CD4-positive, alpha-beta T cell (primary cell): ENCODE results near the gene RNF220. TPM values are rescaled to one million over a fixed set of nuclear protein-coding genes. Genes with fewer than 3 reads are reported as not detected.
A peak's percentile ranks its signal among the peaks of the same experiment; 100 is the strongest.

Source experiments
- ATAC-seq: fragments of 200-7000 bp; cut with Tn5 transposase; one replicate; pipeline ENCODE4 v1.10.0; 2022; ENCODE audit warnings: mild to moderate bottlenecking; ENCODE audit not compliant: poor library complexity
- CTCF ChIA-PET: fragments of 350-600 bp; sonication (Branson Sonifier 250); formaldehyde crosslinking; loops from one replicate; lab custom pipeline; 2021; ENCODE audit warnings: antibody characterized with exemption, inconsistent platforms; lab: Charles Lee
- POLR2A ChIA-PET: fragments of 350-600 bp; sonication (Branson Sonifier 250); formaldehyde crosslinking; loops from one replicate; lab custom pipeline; 2021; ENCODE audit warnings: antibody characterized with exemption, inconsistent platforms; lab: Charles Lee
- DNase-seq, 14 experiments: peaks; one replicate each; pipeline ENCODE4 v3.0.0-alpha.2; 2013 to 2020; ENCODE audit warnings: mixed read lengths in 2 of 14
- H3K27ac ChIP-seq, 2 donors: one replicate each; pipeline versions ENCODE4 v1.5.1 to v1.7.0; 2013; ENCODE audit warnings: low read length in 2 of 2, low read depth in 1 of 2, mild to moderate bottlenecking in 1 of 2
- H3K27me3 ChIP-seq, 2 experiments: 1 replicate in 1 of 2; 2 replicates in 1 of 2; pipeline versions ENCODE4 v1.6.1 to v1.7.0; 2013; ENCODE audit warnings: low read length in 2 of 2, control low read depth in 1 of 2, mild to moderate bottlenecking in 1 of 2, moderate library complexity in 1 of 2; ENCODE audit not compliant: insufficient read depth in 2 of 2, control insufficient read depth in 1 of 2
- H3K36me3 ChIP-seq: one replicate; pipeline ENCODE4 v1.6.1; 2013; ENCODE audit warnings: low read length, control low read depth; ENCODE audit not compliant: insufficient read depth
- H3K4me1 ChIP-seq: one replicate; pipeline ENCODE4 v1.6.1; 2013; ENCODE audit warnings: low read length, control low read depth; ENCODE audit not compliant: insufficient read depth
- H3K4me3 ChIP-seq: one replicate; pipeline ENCODE4 v1.5.1; 2013; ENCODE audit warnings: mild to moderate bottlenecking, low read length, moderate library complexity
- H3K9me3 ChIP-seq, 2 experiments: 1 replicate in 1 of 2; 2 replicates in 1 of 2; pipeline versions ENCODE4 v1.6.1 to v1.7.0; 2013; ENCODE audit warnings: low read length in 2 of 2, mild to moderate bottlenecking in 2 of 2, control low read depth in 1 of 2, moderate library complexity in 1 of 2; ENCODE audit not compliant: control insufficient read depth in 1 of 2, insufficient read depth in 1 of 2
- H3K27ac Mint-ChIP-seq: one replicate; pipeline ENCODE4 v1.8.0; 2020; ENCODE audit warnings: mixed read lengths
- H3K27me3 Mint-ChIP-seq: one replicate; pipeline ENCODE4 v1.8.0; 2021; ENCODE audit warnings: mixed read lengths
- H3K36me3 Mint-ChIP-seq: one replicate; pipeline ENCODE4 v1.8.0; 2021; ENCODE audit warnings: low read depth, mixed read lengths
- H3K4me1 Mint-ChIP-seq: one replicate; pipeline ENCODE4 v1.8.0; 2021; ENCODE audit warnings: low read depth, mixed read lengths
- H3K4me3 Mint-ChIP-seq: one replicate; pipeline ENCODE4 v1.8.0; 2020; ENCODE audit warnings: mild to moderate bottlenecking, mixed read lengths
- H3K9me3 Mint-ChIP-seq: one replicate; pipeline ENCODE4 v1.8.0; 2020; ENCODE audit warnings: mixed read lengths
- intact Hi-C, 2 experiments: fragments of 100-400 bp; cut with DNase I in 1 of 2; cut with micrococcal nuclease in 1 of 2; formaldehyde crosslinking; loops; one replicate each; pipeline versions ENCODE4 v1.15.1 to v1.9.0; 2023 to 2025; cut with DNase I, micrococcal nuclease
- total RNA-seq, 174 experiments: library from RNA in 2 of 174; stranded (reverse) in 2 of 174; gene quantifications; one replicate each; pipeline ENCODE4 v1.2.3 and lab custom pipeline; 2021 to 2026
- TF ChIP-seq, protein P1 (sequence below): fragments of 200-600 bp; IDR thresholded peaks from one replicate; pipeline ENCODE4 v1.8.0; 2022; ENCODE audit warnings: antibody characterized with exemption, mild to moderate bottlenecking

RNF220 gene
- total RNA-seq, 2 experiments from 2014 or later: 76.0 to 77.9 TPM

DNA sequence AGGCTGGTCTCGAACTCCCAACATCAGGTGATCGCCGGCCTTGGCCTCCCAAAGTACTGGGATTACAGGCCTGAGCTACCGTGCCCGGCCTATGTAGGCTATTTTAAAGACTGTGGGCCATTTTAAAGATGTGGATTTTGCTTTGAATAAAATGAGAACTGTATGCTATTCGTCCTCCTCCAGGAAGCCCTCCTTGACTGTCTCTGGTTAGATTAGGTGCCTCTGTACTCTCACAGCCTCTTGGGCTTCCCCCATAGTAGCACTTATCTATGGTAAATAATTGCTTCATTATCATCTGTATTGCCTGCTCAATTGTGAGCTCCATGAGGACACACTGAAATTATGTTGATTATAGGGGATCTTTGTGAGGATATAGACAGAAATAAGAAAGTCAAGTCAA, 29.5 kb upstream of the RNF220 start:
- no peaks in the 10 kb centered on the region for H3K27me3 Mint-ChIP-seq
- no peaks in the 10 kb centered on the region for H3K9me3 Mint-ChIP-seq
- H3K27ac ChIP-seq: no peak overlapping the region
- H3K9me3 ChIP-seq: no peaks in the 10 kb centered on the region
- TF ChIP-seq, protein P1, sequence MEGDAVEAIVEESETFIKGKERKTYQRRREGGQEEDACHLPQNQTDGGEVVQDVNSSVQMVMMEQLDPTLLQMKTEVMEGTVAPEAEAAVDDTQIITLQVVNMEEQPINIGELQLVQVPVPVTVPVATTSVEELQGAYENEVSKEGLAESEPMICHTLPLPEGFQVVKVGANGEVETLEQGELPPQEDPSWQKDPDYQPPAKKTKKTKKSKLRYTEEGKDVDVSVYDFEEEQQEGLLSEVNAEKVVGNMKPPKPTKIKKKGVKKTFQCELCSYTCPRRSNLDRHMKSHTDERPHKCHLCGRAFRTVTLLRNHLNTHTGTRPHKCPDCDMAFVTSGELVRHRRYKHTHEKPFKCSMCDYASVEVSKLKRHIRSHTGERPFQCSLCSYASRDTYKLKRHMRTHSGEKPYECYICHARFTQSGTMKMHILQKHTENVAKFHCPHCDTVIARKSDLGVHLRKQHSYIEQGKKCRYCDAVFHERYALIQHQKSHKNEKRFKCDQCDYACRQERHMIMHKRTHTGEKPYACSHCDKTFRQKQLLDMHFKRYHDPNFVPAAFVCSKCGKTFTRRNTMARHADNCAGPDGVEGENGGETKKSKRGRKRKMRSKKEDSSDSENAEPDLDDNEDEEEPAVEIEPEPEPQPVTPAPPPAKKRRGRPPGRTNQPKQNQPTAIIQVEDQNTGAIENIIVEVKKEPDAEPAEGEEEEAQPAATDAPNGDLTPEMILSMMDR: no peak
- H3K4me3 Mint-ChIP-seq: no peak overlapping the region
- no peaks in the 10 kb centered on the region for H3K4me1 ChIP-seq
- no peak overlapping the region for H3K27ac Mint-ChIP-seq
- CTCF ChIA-PET: interaction anchor here (1.2 kb wide), 1 partner anchor 277 kb away, joined by 3 read pairs; no protein-coding TSS in a partner anchor
- no peak for ATAC-seq
- no peaks in the 10 kb centered on the region for H3K36me3 Mint-ChIP-seq
- no peaks in the 10 kb centered on the region for H3K36me3 ChIP-seq
- DNase-seq: no peak
- intact Hi-C loops: no loop called here
- H3K27me3 ChIP-seq: no peaks in the 10 kb centered on the region
- H3K4me3 ChIP-seq: no peak overlapping the region
- POLR2A ChIA-PET: no interaction called here
- H3K4me1 Mint-ChIP-seq: no peaks in the 10 kb centered on the region

DNA sequence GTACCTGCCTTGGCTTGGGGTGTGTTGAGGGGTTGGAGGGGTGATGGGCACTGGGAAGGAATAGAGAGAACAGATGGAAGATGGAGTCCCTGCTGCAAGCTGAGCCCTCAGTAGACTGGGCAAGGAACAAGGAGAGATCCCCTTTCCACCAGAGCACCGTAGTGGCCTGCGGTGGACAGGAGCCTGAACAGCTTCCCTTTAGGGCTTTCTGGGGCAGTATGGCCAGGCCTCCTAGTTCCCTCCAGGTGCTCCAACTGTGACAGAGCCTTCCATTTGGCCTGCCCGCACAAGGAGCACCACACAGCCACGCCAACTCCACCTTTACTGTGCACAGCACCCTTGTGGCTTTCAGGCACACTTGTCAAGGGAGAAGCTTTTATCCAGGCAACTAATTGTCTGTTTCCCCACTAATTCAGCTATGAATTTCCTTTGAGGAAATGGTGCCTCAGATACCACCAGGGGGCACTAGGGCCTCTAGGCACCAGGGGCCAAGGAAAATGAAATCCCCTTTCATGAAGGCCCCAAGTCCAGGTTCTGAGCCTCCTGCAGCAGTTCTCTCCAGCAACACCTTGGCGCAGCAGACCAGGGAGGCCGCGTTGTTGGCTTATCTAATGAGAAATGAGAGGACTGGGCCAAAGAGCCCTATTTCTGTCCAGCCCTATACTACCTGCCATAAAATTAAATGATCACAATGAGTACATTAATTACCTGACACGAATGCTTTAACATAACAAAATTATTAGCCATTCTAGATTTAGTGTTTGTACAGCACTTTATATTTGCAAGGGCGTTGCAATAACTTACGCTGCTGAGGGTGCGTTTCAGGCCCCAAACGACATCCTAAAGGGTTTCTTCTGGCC, 26.9 kb upstream of the RNF220 start:
- no peaks in the 10 kb centered on the region for H3K9me3 ChIP-seq
- H3K4me1 ChIP-seq: no peaks in the 10 kb centered on the region
- no peaks in the 10 kb centered on the region for H3K27me3 ChIP-seq
- H3K27ac ChIP-seq: no peak overlapping the region
- Mint-ChIP-seq H3K9me3 (no peaks in the 10 kb centered on the region), H3K36me3 (no peaks in the 10 kb centered on the region), H3K4me1 (no peaks in the 10 kb centered on the region), H3K27ac (no peak overlapping the region), H3K27me3 (no peaks in the 10 kb centered on the region), H3K4me3 (no peak overlapping the region)
- intact Hi-C loops: loop anchor here in 1 of 2 experiments (1.0 kb wide), 2 partner anchors 217 to 275 kb away; no protein-coding TSS in a partner anchor
- ChIA-PET POLR2A (no interaction called here), CTCF (interaction anchor here (1.0 to 1.4 kb wide), 2 partner anchors 273 to 274 kb away, joined by 4 to 6 read pairs; no protein-coding TSS in a partner anchor)
- ATAC-seq: no peak
- TF ChIP-seq, protein P1: peak; percentile 52
- DNase-seq: peak; percentile 6 to 71 (median 24)
- no peak overlapping the region for H3K4me3 ChIP-seq
- H3K36me3 ChIP-seq: no peaks in the 10 kb centered on the region

DNA sequence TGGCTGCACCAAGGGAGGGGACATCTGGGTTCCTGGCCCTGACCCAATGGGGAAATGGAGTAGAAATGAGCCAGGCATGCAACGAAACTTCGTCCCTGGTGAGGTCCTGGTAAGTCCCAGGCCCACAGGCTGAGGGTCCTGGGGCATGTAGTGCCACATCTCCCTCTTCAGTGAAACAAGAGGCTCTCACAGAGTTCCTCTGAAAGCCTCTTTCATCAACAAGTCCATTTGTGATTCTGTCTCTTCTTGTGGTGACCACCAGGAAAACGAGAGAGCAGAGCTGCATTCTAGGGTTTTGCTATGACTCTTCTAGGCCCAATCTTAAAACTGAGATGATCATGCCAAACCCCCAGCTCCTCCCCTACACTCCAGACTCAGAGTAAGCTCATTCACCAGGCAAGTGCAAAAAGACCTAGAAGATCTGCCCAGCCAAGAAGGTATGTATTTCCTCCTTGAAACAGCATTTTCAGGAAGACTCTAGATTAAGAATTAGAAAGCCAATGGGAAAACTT, 24.3 kb upstream of the RNF220 start:
- no peaks in the 10 kb centered on the region for H3K36me3 Mint-ChIP-seq
- no peak overlapping the region for H3K27ac Mint-ChIP-seq
- DNase-seq (no peak), ATAC-seq (no peak)
- H3K9me3 Mint-ChIP-seq: no peaks in the 10 kb centered on the region
- H3K4me1 Mint-ChIP-seq: no peaks in the 10 kb centered on the region
- Histone ChIP-seq H3K4me3 (no peak overlapping the region), H3K4me1 (no peaks in the 10 kb centered on the region), H3K36me3 (no peaks in the 10 kb centered on the region), H3K27me3 (no peaks in the 10 kb centered on the region), H3K9me3 (no peaks in the 10 kb centered on the region), H3K27ac (no peak overlapping the region)
- intact Hi-C loops: no loop called here
- POLR2A ChIA-PET: no interaction called here
- H3K27me3 Mint-ChIP-seq: peaks cover 3% of the 10 kb centered on the region
- no peak overlapping the region for H3K4me3 Mint-ChIP-seq
- CTCF ChIA-PET: no interaction called here
- TF ChIP-seq, protein P1: no peak
